ENCODE data around the gene OR2A1. TPM values are rescaled to one million over a fixed set of nuclear protein-coding genes. Genes with fewer than 3 reads are reported as not detected.
"Not testable (repeated sequence)": the region's sequence is repeated elsewhere in the genome, so short reads cannot be mapped to it uniquely, and the experiment has no call there.

OR2A1 gene
- total and polyA plus RNA-seq, 2 of the 8 experiments (the other 6 are each of a cell fraction or from before 2014, with no cell fraction given), result 0.05 TPM; not detected in 1

GRCh38 chr7:144305156-144305555 lies 7.1 kb upstream of the OR2A1 start:
- H3K18ac ChIP-seq (ENCODE audit: extremely low read depth, low read length); H4K20me1 ChIP-seq (replicated peaks in 1 of 2; ENCODE audit: control insufficient read depth in 1 of 2, insufficient read depth in 2 of 2, low read length in 2 of 2); H3K14ac ChIP-seq (ENCODE audit: insufficient read length); H2BK5ac ChIP-seq (ENCODE audit: low read depth, low read length); FAIRE-seq; H3K23ac ChIP-seq (ENCODE audit: insufficient read length); H2BK15ac ChIP-seq (ENCODE audit: low read length); H3K9me3 ChIP-seq (ENCODE audit: insufficient read depth in 2 of 2, low read depth in 1 of 2, low read length in 1 of 2); H2BK12ac ChIP-seq (ENCODE audit: low read depth, low read length); H3K23me2 ChIP-seq (ENCODE audit: low read depth, low read length); DNase-seq (ENCODE audit: low read depth in 1 of 2, low spot score in 2 of 2); H3K4me3 ChIP-seq (ENCODE audit: extremely low read depth in 1 of 4, insufficient read depth in 2 of 4, low read depth in 3 of 4, low read length in 4 of 4); H4K91ac ChIP-seq (replicated peaks; ENCODE audit: insufficient read length, low read length); H2AK5ac ChIP-seq (ENCODE audit: low read depth, low read length); H3K4ac ChIP-seq (replicated peaks; ENCODE audit: insufficient read length, low read depth, low read length); H2BK120ac ChIP-seq (replicated peaks; ENCODE audit: low read depth, low read length); H3K4me1 ChIP-seq (replicated peaks in 1 of 4; ENCODE audit: control insufficient read depth in 3 of 4, insufficient read depth in 4 of 4, low read length in 3 of 4); H4K5ac ChIP-seq (ENCODE audit: insufficient read length, low read depth, low read length); H3K27me3 ChIP-seq (replicated peaks in 1 of 4; ENCODE audit: control insufficient read depth in 3 of 4, extremely low read depth in 1 of 4, insufficient read depth in 3 of 4, low read length in 3 of 4); H4K8ac ChIP-seq (ENCODE audit: extremely low read depth, insufficient read depth, low read length); H3K4me2 ChIP-seq (ENCODE audit: insufficient read depth in 1 of 2, low read depth in 2 of 2, low read length in 2 of 2); CTCF ChIA-PET (ENCODE audit: partially characterized antibody); H2AFZ ChIP-seq (ENCODE audit: low read length); H3K9ac ChIP-seq (replicated peaks in 1 of 4; ENCODE audit: extremely low read depth in 1 of 4, low read depth in 3 of 4, low read length in 3 of 4); H3K79me1 ChIP-seq (ENCODE audit: low read depth, low read length); H3K56ac ChIP-seq (replicated peaks; ENCODE audit: insufficient read length, low read depth, low read length); H2BK20ac ChIP-seq (ENCODE audit: low read length); H3K79me2 ChIP-seq (ENCODE audit: control insufficient read depth in 1 of 2, insufficient read depth in 2 of 2, low read length in 2 of 2); H3K36me3 ChIP-seq (ENCODE audit: control insufficient read depth in 2 of 4, insufficient read depth in 4 of 4, low read length in 3 of 4); H3K27ac ChIP-seq (ENCODE audit: low read depth, low read length); POLR2A ChIA-PET (ENCODE audit: partially characterized antibody): not testable (repeated sequence)
- WGBS, 2 experiments (ENCODE audit: extremely low coverage in 1 of 2, insufficient coverage in 1 of 2, insufficient read length in 1 of 2, insufficient replicate concordance in 2 of 2, low coverage in 1 of 2, low lambda C conversion rate in 2 of 2, missing lambda C conversion rate in 1 of 2), result no CpG with 5 or more reads among the region's 2 CpGs

GRCh38 chr7:144309702-144310101 lies 2.5 kb upstream of the OR2A1 start:
- H3K14ac ChIP-seq (ENCODE audit: insufficient read length); H2BK12ac ChIP-seq (ENCODE audit: low read depth, low read length); H4K8ac ChIP-seq (ENCODE audit: extremely low read depth, insufficient read depth, low read length); DNase-seq (ENCODE audit: low read depth in 1 of 2, low spot score in 2 of 2); POLR2A ChIA-PET (ENCODE audit: partially characterized antibody); H4K20me1 ChIP-seq (replicated peaks in 1 of 2; ENCODE audit: control insufficient read depth in 1 of 2, insufficient read depth in 2 of 2, low read length in 2 of 2); H3K4me2 ChIP-seq (ENCODE audit: insufficient read depth in 1 of 2, low read depth in 2 of 2, low read length in 2 of 2); H2AFZ ChIP-seq (ENCODE audit: low read length); H3K4me3 ChIP-seq (ENCODE audit: extremely low read depth in 1 of 4, insufficient read depth in 2 of 4, low read depth in 3 of 4, low read length in 4 of 4); H3K9me3 ChIP-seq (ENCODE audit: insufficient read depth in 2 of 2, low read depth in 1 of 2, low read length in 1 of 2); FAIRE-seq; H3K27ac ChIP-seq (ENCODE audit: low read depth, low read length); H3K27me3 ChIP-seq (replicated peaks in 1 of 4; ENCODE audit: control insufficient read depth in 3 of 4, extremely low read depth in 1 of 4, insufficient read depth in 3 of 4, low read length in 3 of 4); H3K23me2 ChIP-seq (ENCODE audit: low read depth, low read length); H3K4me1 ChIP-seq (replicated peaks in 1 of 4; ENCODE audit: control insufficient read depth in 3 of 4, insufficient read depth in 4 of 4, low read length in 3 of 4); CTCF ChIA-PET (ENCODE audit: partially characterized antibody); H4K91ac ChIP-seq (replicated peaks; ENCODE audit: insufficient read length, low read length); H2BK5ac ChIP-seq (ENCODE audit: low read depth, low read length); H2BK15ac ChIP-seq (ENCODE audit: low read length); H3K23ac ChIP-seq (ENCODE audit: insufficient read length); H3K18ac ChIP-seq (ENCODE audit: extremely low read depth, low read length); H4K5ac ChIP-seq (ENCODE audit: insufficient read length, low read depth, low read length); H3K79me2 ChIP-seq (ENCODE audit: control insufficient read depth in 1 of 2, insufficient read depth in 2 of 2, low read length in 2 of 2); H3K4ac ChIP-seq (replicated peaks; ENCODE audit: insufficient read length, low read depth, low read length); H2AK5ac ChIP-seq (ENCODE audit: low read depth, low read length); H3K79me1 ChIP-seq (ENCODE audit: low read depth, low read length); H3K56ac ChIP-seq (replicated peaks; ENCODE audit: insufficient read length, low read depth, low read length); H2BK120ac ChIP-seq (replicated peaks; ENCODE audit: low read depth, low read length); H2BK20ac ChIP-seq (ENCODE audit: low read length); H3K36me3 ChIP-seq (ENCODE audit: control insufficient read depth in 2 of 4, insufficient read depth in 4 of 4, low read length in 3 of 4); H3K9ac ChIP-seq (replicated peaks in 1 of 4; ENCODE audit: extremely low read depth in 1 of 4, low read depth in 3 of 4, low read length in 3 of 4): not testable (repeated sequence)
- no CpG with 5 or more reads among the region's 2 CpGs for WGBS, 2 experiments (ENCODE audit: extremely low coverage in 1 of 2, insufficient coverage in 1 of 2, insufficient read length in 1 of 2, insufficient replicate concordance in 2 of 2, low coverage in 1 of 2, low lambda C conversion rate in 2 of 2, missing lambda C conversion rate in 1 of 2)
